ENCODE data around the gene MED12L.

Gene MED12L

GRCh38 chr3:151276038-151276686, 190.7 kb downstream of the MED12L start:
- H3K4me1 ChIP-seq (ENCODE audit: insufficient read depth, poor library complexity, severe bottlenecking): no peaks in the 10 kb centered on the region
- no peaks in the 10 kb centered on the region for H3K9me3 ChIP-seq (ENCODE audit: severe bottlenecking)
- no peaks in the 10 kb centered on the region for H3K36me3 ChIP-seq (ENCODE audit: low read depth)
- no peak for TF ChIP-seq CTCF (IDR thresholded peaks at IDR 0.05; ENCODE audit: poor library complexity, severe bottlenecking)
- ATAC-seq (ENCODE audit: low read depth) (no peak), DNase-seq (ENCODE audit: low spot score) (no peak)
- no peaks in the 10 kb centered on the region for H3K27me3 ChIP-seq (ENCODE audit: insufficient read depth, poor library complexity, severe bottlenecking)
- no peak overlapping the region for H3K4me3 ChIP-seq (ENCODE audit: severe bottlenecking)
- no peak overlapping the region for H3K27ac ChIP-seq (ENCODE audit: poor library complexity, severe bottlenecking)

GRCh38 chr3:151276687-151277042, 191.2 kb downstream of the MED12L start:
- no peak for ATAC-seq (ENCODE audit: low read depth)
- DNase-seq (ENCODE audit: low spot score): no peak
- Histone ChIP-seq H3K27ac (ENCODE audit: poor library complexity, severe bottlenecking) (no peak overlapping the region), H3K4me1 (ENCODE audit: insufficient read depth, poor library complexity, severe bottlenecking) (no peaks in the 10 kb centered on the region), H3K27me3 (ENCODE audit: insufficient read depth, poor library complexity, severe bottlenecking) (no peaks in the 10 kb centered on the region), H3K36me3 (ENCODE audit: low read depth) (no peaks in the 10 kb centered on the region), H3K9me3 (ENCODE audit: severe bottlenecking) (no peaks in the 10 kb centered on the region), H3K4me3 (ENCODE audit: severe bottlenecking) (no peak overlapping the region)
- no peak for TF ChIP-seq CTCF (IDR thresholded peaks at IDR 0.05; ENCODE audit: poor library complexity, severe bottlenecking)

GRCh38 chr3:151278230-151278629, 192.8 kb downstream of the MED12L start, which contains the start of gene P2RY14:
P2RY14 (minus strand) TSS chr3:151278542; CDS start chr3:151214316, 64,226 bp downstream.
- no peak for TF ChIP-seq CTCF (IDR thresholded peaks at IDR 0.05; ENCODE audit: poor library complexity, severe bottlenecking)
- ATAC-seq (ENCODE audit: low read depth): no peak
- no peaks in the 10 kb centered on the region for H3K36me3 ChIP-seq (ENCODE audit: low read depth)
- no peak within 1 kb of the TSS for H3K27ac ChIP-seq (ENCODE audit: poor library complexity, severe bottlenecking)
- DNase-seq (ENCODE audit: low spot score): no peak
- no peaks in the 10 kb centered on the region for H3K4me1 ChIP-seq (ENCODE audit: insufficient read depth, poor library complexity, severe bottlenecking)
- H3K9me3 ChIP-seq (ENCODE audit: severe bottlenecking): no peaks in the 10 kb centered on the region
- H3K4me3 ChIP-seq (ENCODE audit: severe bottlenecking): no peak within 1 kb of the TSS
- H3K27me3 ChIP-seq (ENCODE audit: insufficient read depth, poor library complexity, severe bottlenecking): no peaks in the 10 kb centered on the region

- no peaks in the 10 kb centered on the region for H3K27me3 ChIP-seq (ENCODE audit: insufficient read depth, poor library complexity, severe bottlenecking)
- no peak for DNase-seq (ENCODE audit: low spot score)
- TF ChIP-seq CTCF (IDR thresholded peaks at IDR 0.05; ENCODE audit: poor library complexity, severe bottlenecking): no peak
- no peaks in the 10 kb centered on the region for H3K36me3 ChIP-seq (ENCODE audit: low read depth)
- H3K4me1 ChIP-seq (ENCODE audit: insufficient read depth, poor library complexity, severe bottlenecking): no peaks in the 10 kb centered on the region
- H3K9me3 ChIP-seq (ENCODE audit: severe bottlenecking): no peaks in the 10 kb centered on the region
- no peak overlapping the region for H3K4me3 ChIP-seq (ENCODE audit: severe bottlenecking)
- no peak for ATAC-seq (ENCODE audit: low read depth)
- H3K27ac ChIP-seq (ENCODE audit: poor library complexity, severe bottlenecking): no peak overlapping the region
Observed at GRCh38 chr3:151281671-151282324, 196.3 kb downstream of the MED12L start.

- ATAC-seq (ENCODE audit: low read depth) (peak; percentile 45; the same call in 2 of the 3 replicates), DNase-seq (ENCODE audit: low spot score) (no peak)
- Histone ChIP-seq H3K27ac (ENCODE audit: poor library complexity, severe bottlenecking) (no peak overlapping the region), H3K4me3 (ENCODE audit: severe bottlenecking) (no peak overlapping the region), H3K4me1 (ENCODE audit: insufficient read depth, poor library complexity, severe bottlenecking) (no peaks in the 10 kb centered on the region), H3K36me3 (ENCODE audit: low read depth) (no peaks in the 10 kb centered on the region), H3K27me3 (ENCODE audit: insufficient read depth, poor library complexity, severe bottlenecking) (no peaks in the 10 kb centered on the region), H3K9me3 (ENCODE audit: severe bottlenecking) (no peaks in the 10 kb centered on the region)
- TF ChIP-seq CTCF (IDR thresholded peaks at IDR 0.05; ENCODE audit: poor library complexity, severe bottlenecking): peak; percentile 79
Observed at GRCh38 chr3:151282921-151283320, 197.5 kb downstream of the MED12L start.
